PC-9 (cell line): ENCODE measurements around the gene ACAD11.

ENCODE experiments used
- EZH2 ChIP-seq: fragments of 200-600 bp; sonication (generic); IDR thresholded peaks from 2 replicates; pipeline ENCODE4 v1.8.0; 2017; ENCODE audit warnings: antibody characterized with exemption, low read depth
- TF ChIP-seq, protein P1 (sequence below): fragments of 200-600 bp; sonication (generic); conservative IDR thresholded peaks from 2 replicates; pipeline ENCODE4 v1.6.1; 2017; ENCODE audit warnings: mixed run types, antibody characterized with exemption, mild to moderate bottlenecking, moderate library complexity

GRCh38 chr3:132544130-132544529, 115.5 kb downstream of the ACAD11 start:
- TF ChIP-seq, protein P1, sequence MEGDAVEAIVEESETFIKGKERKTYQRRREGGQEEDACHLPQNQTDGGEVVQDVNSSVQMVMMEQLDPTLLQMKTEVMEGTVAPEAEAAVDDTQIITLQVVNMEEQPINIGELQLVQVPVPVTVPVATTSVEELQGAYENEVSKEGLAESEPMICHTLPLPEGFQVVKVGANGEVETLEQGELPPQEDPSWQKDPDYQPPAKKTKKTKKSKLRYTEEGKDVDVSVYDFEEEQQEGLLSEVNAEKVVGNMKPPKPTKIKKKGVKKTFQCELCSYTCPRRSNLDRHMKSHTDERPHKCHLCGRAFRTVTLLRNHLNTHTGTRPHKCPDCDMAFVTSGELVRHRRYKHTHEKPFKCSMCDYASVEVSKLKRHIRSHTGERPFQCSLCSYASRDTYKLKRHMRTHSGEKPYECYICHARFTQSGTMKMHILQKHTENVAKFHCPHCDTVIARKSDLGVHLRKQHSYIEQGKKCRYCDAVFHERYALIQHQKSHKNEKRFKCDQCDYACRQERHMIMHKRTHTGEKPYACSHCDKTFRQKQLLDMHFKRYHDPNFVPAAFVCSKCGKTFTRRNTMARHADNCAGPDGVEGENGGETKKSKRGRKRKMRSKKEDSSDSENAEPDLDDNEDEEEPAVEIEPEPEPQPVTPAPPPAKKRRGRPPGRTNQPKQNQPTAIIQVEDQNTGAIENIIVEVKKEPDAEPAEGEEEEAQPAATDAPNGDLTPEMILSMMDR = no peak
- TF ChIP-seq EZH2 = no peak
